Neural cell (in vitro differentiated cells): Measurements from ENCODE around the gene VRK1. TPM values are rescaled to one million over a fixed set of nuclear protein-coding genes. Genes with fewer than 3 reads are reported as not detected.

Source experiments
- H2AFZ ChIP-seq: fragments of 200-600, 300-800 bp; sonication (generic), shearing (Covaris generic); 2 replicates; pipeline ENCODE4 v1.6.0; 2014; ENCODE audit warnings: low read depth, mild to moderate bottlenecking, antibody characterized with exemption, low read length, moderate library complexity
- H3F3A ChIP-seq: fragments of 200-600 bp; shearing (Covaris generic); 2 replicates; pipeline ENCODE4 v1.6.1; 2016; ENCODE audit warnings: mild to moderate bottlenecking, moderate library complexity, mixed read lengths, antibody characterized with exemption, low read length; ENCODE audit not compliant: insufficient read depth, poor library complexity, severe bottlenecking
- H3K27ac ChIP-seq: fragments of 200-600, 300-800 bp; sonication (generic), shearing (Covaris generic); 2 replicates; pipeline ENCODE4 v1.5.1; 2014; ENCODE audit warnings: mild to moderate bottlenecking, low read length, moderate library complexity
- H3K27me3 ChIP-seq: fragments of 300-800, 200-600 bp; sonication (generic), shearing (Covaris generic); 2 replicates; pipeline ENCODE4 v1.6.0; 2014; ENCODE audit warnings: mild to moderate bottlenecking, low read depth, low read length, moderate library complexity; ENCODE audit not compliant: insufficient read depth
- H3K36me3 ChIP-seq: fragments of 300-800, 200-600 bp; sonication (generic), shearing (Covaris generic); 2 replicates; pipeline ENCODE4 v1.5.1; 2014; ENCODE audit warnings: mild to moderate bottlenecking, antibody characterized with exemption, low read length, moderate library complexity; ENCODE audit not compliant: insufficient read depth
- H3K4me2 ChIP-seq: fragments of 300-800, 200-600 bp; sonication (generic), shearing (Covaris generic); 2 replicates; pipeline ENCODE4 v1.6.0; 2014; ENCODE audit warnings: mild to moderate bottlenecking, low read length
- H3K4me3 ChIP-seq: fragments of 300-800, 200-600 bp; sonication (generic), shearing (Covaris generic); 2 replicates; pipeline ENCODE4 v1.5.1; 2014; ENCODE audit warnings: mild to moderate bottlenecking, low read length, moderate library complexity
- H3K79me2 ChIP-seq: fragments of 200-600 bp; shearing (Covaris generic); replicated peaks from 2 replicates; pipeline ENCODE4 v1.6.0; 2014; ENCODE audit warnings: mild to moderate bottlenecking, low read length, moderate library complexity; ENCODE audit not compliant: insufficient read depth
- H3K9ac ChIP-seq: fragments of 300-800, 200-600 bp; sonication (generic), shearing (Covaris generic); 2 replicates; pipeline ENCODE4 v1.6.1; 2016; ENCODE audit warnings: mild to moderate bottlenecking, low read length, mixed read lengths
- H3K9me2 ChIP-seq: fragments of 200-600 bp; shearing (Covaris generic); 2 replicates; pipeline ENCODE4 v1.6.1; 2016; ENCODE audit warnings: mild to moderate bottlenecking, low read length, mixed read lengths; ENCODE audit not compliant: insufficient read depth
- H3K9me3 ChIP-seq: fragments of 200-600, 300-800 bp; sonication (generic), shearing (Covaris generic); 2 replicates; pipeline ENCODE4 v1.6.1; 2016; ENCODE audit warnings: mild to moderate bottlenecking, mixed run types, low read length, moderate library complexity, mixed read lengths
- H4K20me1 ChIP-seq: fragments of 200-600 bp; shearing (Covaris generic); 2 replicates; pipeline ENCODE4 v1.6.1; 2016; ENCODE audit warnings: mild to moderate bottlenecking, mixed run types; ENCODE audit not compliant: insufficient read depth
- CTCF ChIP-seq: fragments of 450-650 bp; IDR thresholded peaks from 2 replicates; pipeline ENCODE4 v1.5.1; 2014; ENCODE audit warnings: antibody characterized with exemption, mild to moderate bottlenecking, moderate library complexity; ENCODE audit not compliant: poor library complexity, severe bottlenecking
- EP300 ChIP-seq: fragments of 450-650 bp; conservative IDR thresholded peaks from 2 replicates; pipeline ENCODE4 v1.6.1; 2014; ENCODE audit warnings: antibody characterized with exemption, mild to moderate bottlenecking, moderate library complexity; ENCODE audit not compliant: poor library complexity, severe bottlenecking
- EZH2 ChIP-seq: fragments of 200-600, 300-800 bp; shearing (Covaris generic), sonication (generic); IDR thresholded peaks from 2 replicates; pipeline ENCODE4 v1.6.1; 2014; ENCODE audit warnings: antibody characterized with exemption, low read length, borderline replicate concordance, mild to moderate bottlenecking; ENCODE audit not compliant: insufficient read depth, poor library complexity, severe bottlenecking
- MXI1 ChIP-seq: fragments of 450-650 bp; conservative IDR thresholded peaks from 2 replicates; pipeline ENCODE4 v1.6.1; 2014; ENCODE audit warnings: antibody characterized with exemption, mild to moderate bottlenecking; ENCODE audit not compliant: poor library complexity, severe bottlenecking
- POLR2AphosphoS5 ChIP-seq: IDR thresholded peaks from 2 replicates; pipeline ENCODE4 v1.6.1; 2012
- RAD21 ChIP-seq: fragments of 450-650 bp; conservative IDR thresholded peaks from 2 replicates; pipeline ENCODE4 v1.6.1; 2014; ENCODE audit warnings: antibody characterized with exemption, mild to moderate bottlenecking, moderate library complexity
- REST ChIP-seq: IDR thresholded peaks from 2 replicates; pipeline ENCODE4 v1.6.1; 2012; ENCODE audit warnings: borderline replicate concordance
- SMC3 ChIP-seq: fragments of 450-650 bp; conservative IDR thresholded peaks from 2 replicates; pipeline ENCODE4 v1.6.1; 2014; ENCODE audit warnings: antibody characterized with exemption, mild to moderate bottlenecking, moderate library complexity; ENCODE audit not compliant: poor library complexity
- TAF1 ChIP-seq: IDR thresholded peaks from 2 replicates; pipeline ENCODE4 v1.6.1; 2012; ENCODE audit warnings: low read depth
- polyA plus RNA-seq: library from polyadenylated mRNA; depleted of rRNA; stranded (reverse); fragments of >200 nt; gene quantifications from 2 replicates; pipeline ENCODE4 v1.2.3, GENCODE V29; 2014

The VRK1 gene
- polyA plus RNA-seq, 1 donor from 2014 or later = 86.0 TPM

DNA sequence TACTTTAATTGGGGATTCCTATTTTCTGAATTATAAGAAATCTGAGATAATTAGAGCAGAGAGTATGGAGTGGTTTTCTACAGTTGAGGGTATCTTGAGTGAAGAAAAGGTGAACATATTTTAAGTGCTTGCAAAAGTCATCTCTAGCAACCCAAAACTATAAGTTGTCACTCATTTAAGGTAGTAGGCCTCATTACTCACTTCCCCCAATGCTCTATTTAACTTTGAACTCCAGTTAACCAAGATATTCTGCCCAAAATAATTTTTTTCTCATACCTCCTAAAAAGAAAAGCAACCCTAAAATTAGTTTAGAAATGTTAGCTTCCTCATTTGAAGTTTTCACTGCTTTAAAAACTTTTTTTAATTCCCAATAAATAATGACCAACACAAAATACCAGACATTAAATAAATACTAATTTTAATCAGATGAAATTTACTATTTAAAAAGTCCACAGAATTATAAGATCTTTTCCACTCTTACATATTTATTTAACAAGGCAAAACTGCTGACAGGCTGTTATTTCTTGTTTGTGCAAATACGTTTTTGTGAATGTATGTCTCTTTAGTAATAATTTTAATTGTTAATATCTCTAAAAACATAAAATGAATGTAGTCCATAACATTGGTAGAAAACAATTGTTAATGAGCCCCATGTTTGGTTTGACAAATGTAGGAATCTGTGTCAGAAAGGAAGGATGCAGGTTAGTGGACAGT, 47.8 kb downstream of the VRK1 start:
- H3K9me2 ChIP-seq = no peaks in the 10 kb centered on the region
- no peak overlapping the region for H3K4me2 ChIP-seq
- H2AFZ ChIP-seq = no peak overlapping the region
- peaks cover 8% of the 10 kb centered on the region for H3K36me3 ChIP-seq
- no peak overlapping the region for H3K4me3 ChIP-seq
- TF ChIP-seq SMC3 (no peak), REST (no peak), MXI1 (no peak), EP300 (no peak), POLR2AphosphoS5 (no peak), CTCF (no peak), EZH2 (no peak), TAF1 (no peak), RAD21 (no peak)
- H3K79me2 ChIP-seq = no peaks in the 10 kb centered on the region
- no peaks in the 10 kb centered on the region for H3K9me3 ChIP-seq
- no peaks in the 10 kb centered on the region for H3F3A ChIP-seq
- H3K27ac ChIP-seq = no peak overlapping the region
- H4K20me1 ChIP-seq = no peaks in the 10 kb centered on the region
- no peak overlapping the region for H3K9ac ChIP-seq
- H3K27me3 ChIP-seq = no peaks in the 10 kb centered on the region

- Histone ChIP-seq H3K4me2 (no peak overlapping the region), H3K9me3 (no peaks in the 10 kb centered on the region), H3K27me3 (no peaks in the 10 kb centered on the region), H3K4me3 (no peak overlapping the region), H4K20me1 (no peaks in the 10 kb centered on the region), H3K36me3 (peaks cover 8% of the 10 kb centered on the region), H2AFZ (no peak overlapping the region), H3K9me2 (no peaks in the 10 kb centered on the region), H3F3A (no peaks in the 10 kb centered on the region), H3K27ac (no peak overlapping the region), H3K9ac (no peak overlapping the region), H3K79me2 (no peaks in the 10 kb centered on the region)
- TF ChIP-seq POLR2AphosphoS5 (no peak), SMC3 (no peak), REST (no peak), RAD21 (no peak), TAF1 (no peak), EP300 (no peak), CTCF (no peak), MXI1 (no peak), EZH2 (no peak)
Observed at GRCh38 chr14:96847451-96847850, 50.3 kb downstream of the VRK1 start.
